IMR-90 (cell line): ENCODE data around the gene MAP3K9. TPM values are rescaled to one million over a fixed set of nuclear protein-coding genes. Genes with fewer than 3 reads are reported as not detected.

Experiments
- ATAC-seq: fragments of 200-7000 bp; cut with Tn5 transposase; 2 replicates; pipeline ENCODE4 v1.9.1; 2020; ENCODE audit warnings: low read depth, mild to moderate bottlenecking, moderate library complexity
- BruUV-seq: library from RNA; stranded (reverse); fragments of 400-500 nt; replicated peaks from 2 replicates; lab custom pipeline; 2021; lab: Mats Ljungman, UMichigan
- CTCF ChIA-PET: fragments of 300-600 bp; formaldehyde crosslinking; extraction: SDS; loops from one replicate; lab custom pipeline; 2021; ENCODE audit warnings: antibody characterized with exemption; lab: Yijun Ruan, JAX
- POLR2A ChIA-PET: fragments of 300-600 bp; sonication (Branson Sonifier 250); formaldehyde crosslinking; loops from one replicate; lab custom pipeline; 2022; ENCODE audit warnings: antibody characterized with exemption; ENCODE audit not compliant: unreplicated experiment; lab: Charles Lee
- DNase-seq: peaks from one replicate; pipeline ENCODE4 v3.0.0; 2013
- H2AFZ ChIP-seq: replicated peaks from 2 replicates; pipeline ENCODE3; 2013; ENCODE audit warnings: low read length, mild to moderate bottlenecking; ENCODE audit not compliant: poor library complexity
- H2AK5ac ChIP-seq: 2 replicates; pipeline ENCODE4 v1.6.1; 2013; ENCODE audit warnings: low read depth, low read length, inconsistent platforms
- H2AK9ac ChIP-seq: replicated peaks from 2 replicates; pipeline ENCODE3; 2013; ENCODE audit warnings: mild to moderate bottlenecking, low read depth, low read length, moderate library complexity; ENCODE audit not compliant: poor library complexity
- H2BK120ac ChIP-seq: 2 replicates; pipeline ENCODE4 v1.6.1; 2013; ENCODE audit warnings: low read depth, low read length, inconsistent platforms
- H2BK15ac ChIP-seq: 3 replicates; pipeline ENCODE4 v1.6.1; 2013; ENCODE audit warnings: low read depth, low read length, inconsistent platforms
- H2BK20ac ChIP-seq: 2 replicates; pipeline ENCODE4 v1.6.1; 2013; ENCODE audit warnings: low read depth, mild to moderate bottlenecking, inconsistent platforms, low read length, moderate library complexity
- H2BK5ac ChIP-seq: 2 replicates; pipeline ENCODE4 v1.6.1; 2013; ENCODE audit warnings: mild to moderate bottlenecking, low read depth, low read length, inconsistent platforms; ENCODE audit not compliant: poor library complexity, severe bottlenecking
- H3K14ac ChIP-seq: replicated peaks from 2 replicates; pipeline ENCODE4 v1.6.1; 2013; ENCODE audit warnings: low read depth, low read length, inconsistent platforms
- H3K18ac ChIP-seq: 2 replicates; pipeline ENCODE4 v1.6.1; 2013; ENCODE audit warnings: low read depth, low read length, control low read depth
- H3K23ac ChIP-seq: 2 replicates; pipeline ENCODE4 v1.6.1; 2013; ENCODE audit warnings: low read depth, low read length, inconsistent platforms
- H3K27ac ChIP-seq: 2 replicates; pipeline ENCODE4 v1.5.1; 2013; ENCODE audit warnings: mild to moderate bottlenecking, control low read depth, low read length; ENCODE audit not compliant: insufficient read depth
- H3K27me3 ChIP-seq: 2 replicates; pipeline ENCODE4 v1.6.1; 2013; ENCODE audit warnings: low read length; ENCODE audit not compliant: control insufficient read depth, insufficient read depth
- H3K36me3 ChIP-seq: 2 replicates; pipeline ENCODE4 v1.6.1; 2013; ENCODE audit warnings: low read length, mixed read lengths; ENCODE audit not compliant: control insufficient read depth, insufficient read depth
- H3K4ac ChIP-seq: 2 replicates; pipeline ENCODE4 v1.6.1; 2013; ENCODE audit warnings: low read depth, low read length, inconsistent platforms
- H3K4me1 ChIP-seq: 2 replicates; pipeline ENCODE4 v1.6.1; 2013; ENCODE audit warnings: low read length, mixed read lengths; ENCODE audit not compliant: control insufficient read depth, insufficient read depth
- H3K4me2 ChIP-seq: 2 replicates; pipeline ENCODE4 v1.6.1; 2013; ENCODE audit warnings: low read depth, mild to moderate bottlenecking, control low read depth, low read length, moderate library complexity
- H3K4me3 ChIP-seq: 2 replicates; pipeline ENCODE4 v1.5.1; 2013; ENCODE audit warnings: low read depth, mild to moderate bottlenecking, control low read depth, low read length, moderate library complexity; ENCODE audit not compliant: insufficient read depth
- H3K56ac ChIP-seq: 2 replicates; pipeline ENCODE4 v1.6.1; 2013; ENCODE audit warnings: low read length, inconsistent platforms; ENCODE audit not compliant: insufficient read depth; ENCODE audit errors: extremely low read depth
- H3K79me1 ChIP-seq, 2 experiments: 2 replicates each; pipeline ENCODE4 v1.6.1; 2013; ENCODE audit warnings: low read length in 2 of 2, inconsistent platforms in 1 of 2, low read depth in 1 of 2
- H3K9ac ChIP-seq: 2 replicates; pipeline ENCODE4 v1.6.1; 2013; ENCODE audit warnings: low read depth, low read length, control low read depth
- H3K9me1 ChIP-seq: 2 replicates; pipeline ENCODE4 v1.6.1; 2013; ENCODE audit warnings: low read length, inconsistent platforms; ENCODE audit not compliant: insufficient read depth
- H3K9me3 ChIP-seq: 2 replicates; pipeline ENCODE4 v1.6.1; 2013; ENCODE audit warnings: low read length; ENCODE audit not compliant: control insufficient read depth, insufficient read depth
- H4K20me1 ChIP-seq: 2 replicates; pipeline ENCODE4 v1.6.1; 2013; ENCODE audit warnings: low read length, inconsistent platforms; ENCODE audit not compliant: insufficient read depth
- H4K5ac ChIP-seq: 2 replicates; pipeline ENCODE4 v1.6.1; 2013; ENCODE audit warnings: mild to moderate bottlenecking, low read depth, low read length, control low read depth
- H4K8ac ChIP-seq, 2 experiments: 2 replicates each; pipeline ENCODE4 v1.6.1; 2013; ENCODE audit warnings: low read depth in 2 of 2, low read length in 2 of 2, control low read depth in 1 of 2, inconsistent platforms in 1 of 2
- H4K91ac ChIP-seq: 2 replicates; pipeline ENCODE4 v1.6.1; 2013; ENCODE audit warnings: low read depth, low read length, inconsistent platforms; ENCODE audit not compliant: insufficient read depth
- BHLHE40 ChIP-seq: fragments of 150-350 bp; IDR thresholded peaks from 2 replicates; pipeline ENCODE4 v1.6.1; 2016; ENCODE audit warnings: mild to moderate bottlenecking, low read depth, low read length
- CEBPB ChIP-seq: IDR thresholded peaks from 2 replicates; pipeline ENCODE4 v1.6.1; 2012; ENCODE audit warnings: low read depth, low read length, improper control_type of control experiment
- CHD1 ChIP-seq: IDR thresholded peaks from 2 replicates; pipeline ENCODE4 v1.6.1; 2012; ENCODE audit warnings: low read depth, low read length, improper control_type of control experiment
- CTCF ChIP-seq: conservative IDR thresholded peaks from 2 replicates; pipeline ENCODE4 v1.5.1; 2012; ENCODE audit warnings: mild to moderate bottlenecking, low read depth, low read length, improper control_type of control experiment
- ELK1 ChIP-seq: fragments of 150-350 bp; IDR thresholded peaks from 2 replicates; pipeline ENCODE4 v1.6.1; 2016; ENCODE audit warnings: low read depth, mild to moderate bottlenecking, low read length, moderate library complexity, borderline replicate concordance
- FOS ChIP-seq: fragments of 150-350 bp; IDR thresholded peaks from 2 replicates; pipeline ENCODE4 v1.6.1; 2016; ENCODE audit warnings: low read depth, low read length
- MAFK ChIP-seq: IDR thresholded peaks from 2 replicates; pipeline ENCODE4 v1.6.1; 2012; ENCODE audit warnings: low read depth, low read length, improper control_type of control experiment
- MAZ ChIP-seq: IDR thresholded peaks from 2 replicates; pipeline ENCODE4 v1.6.1; 2012; ENCODE audit warnings: low read depth, mild to moderate bottlenecking, low read length, improper control_type of control experiment, moderate library complexity, borderline replicate concordance
- MXI1 ChIP-seq: IDR thresholded peaks from 2 replicates; pipeline ENCODE4 v1.6.1; 2012; ENCODE audit warnings: low read depth, mild to moderate bottlenecking, low read length, moderate library complexity, borderline replicate concordance
- NFE2L2 ChIP-seq: fragments of 150-350 bp; IDR thresholded peaks from 2 replicates; pipeline ENCODE4 v1.6.1; 2016; ENCODE audit warnings: low read depth, mild to moderate bottlenecking, low read length
- POLR2A ChIP-seq: IDR thresholded peaks from 2 replicates; pipeline ENCODE4 v1.6.1; 2012; ENCODE audit warnings: mild to moderate bottlenecking, low read depth, low read length
- RAD21 ChIP-seq: IDR thresholded peaks from 2 replicates; pipeline ENCODE4 v1.6.1; 2012; ENCODE audit warnings: low read length, improper control_type of control experiment
- RCOR1 ChIP-seq: IDR thresholded peaks from 2 replicates; pipeline ENCODE4 v1.6.1; 2012; ENCODE audit warnings: mild to moderate bottlenecking, low read length, improper control_type of control experiment; ENCODE audit not compliant: insufficient replicate concordance
- RFX5 ChIP-seq: IDR thresholded peaks from 2 replicates; pipeline ENCODE4 v1.8.0; 2012; ENCODE audit warnings: low read depth, mild to moderate bottlenecking, low read length, moderate library complexity
- WGBS, 2 experiments: methylation state at CpG; one replicate each; pipeline versions ENCODE4 v1.1.5 to v1.1.7; 2013; ENCODE audit warnings: missing lambda C conversion rate in 2 of 2; ENCODE audit not compliant: insufficient read length in 1 of 2; ENCODE audit errors: extremely low coverage in 2 of 2; 5-methylcytosine and 5-hydroxymethylcytosine counted together
- dilution Hi-C: fragments of 300-500 bp; cut with HindIII; formaldehyde crosslinking; loops from one replicate; pipeline ENCODE4 v1.14.3; 2018; ENCODE audit warnings: low sequenced_read_pairs; ENCODE audit not compliant: unreplicated experiment
- in situ Hi-C: fragments of 300-500 bp; cut with MboI; formaldehyde crosslinking; loops from 3 replicates; pipeline ENCODE4 v1.14.3; 2019; ENCODE audit warnings: low sequenced_read_pairs, inconsistent platforms, mixed read lengths
- intact Hi-C: fragments of 100-400 bp; cut with micrococcal nuclease; formaldehyde crosslinking; loops from 2 replicates; pipeline ENCODE4 v1.10.0; 2022
- polyA plus RNA-seq, 3 experiments: library from polyadenylated mRNA; depleted of rRNA; stranded (reverse); fragments of >200 nt; gene quantifications; 2 replicates each; pipeline ENCODE4 v1.2.3, GENCODE V29; 2012; ENCODE audit warnings: low replicate concordance in 1 of 3
- total RNA-seq: library from RNA; depleted of rRNA; stranded (reverse); fragments of >200 nt; gene quantifications from 2 replicates; pipeline ENCODE4 v1.2.3, GENCODE V29; 2012

The MAP3K9 gene
- total and polyA plus RNA-seq, 2 of the 4 experiments (the other 2 are of a cell fraction), result 0.17 to 0.18 TPM

DNA sequence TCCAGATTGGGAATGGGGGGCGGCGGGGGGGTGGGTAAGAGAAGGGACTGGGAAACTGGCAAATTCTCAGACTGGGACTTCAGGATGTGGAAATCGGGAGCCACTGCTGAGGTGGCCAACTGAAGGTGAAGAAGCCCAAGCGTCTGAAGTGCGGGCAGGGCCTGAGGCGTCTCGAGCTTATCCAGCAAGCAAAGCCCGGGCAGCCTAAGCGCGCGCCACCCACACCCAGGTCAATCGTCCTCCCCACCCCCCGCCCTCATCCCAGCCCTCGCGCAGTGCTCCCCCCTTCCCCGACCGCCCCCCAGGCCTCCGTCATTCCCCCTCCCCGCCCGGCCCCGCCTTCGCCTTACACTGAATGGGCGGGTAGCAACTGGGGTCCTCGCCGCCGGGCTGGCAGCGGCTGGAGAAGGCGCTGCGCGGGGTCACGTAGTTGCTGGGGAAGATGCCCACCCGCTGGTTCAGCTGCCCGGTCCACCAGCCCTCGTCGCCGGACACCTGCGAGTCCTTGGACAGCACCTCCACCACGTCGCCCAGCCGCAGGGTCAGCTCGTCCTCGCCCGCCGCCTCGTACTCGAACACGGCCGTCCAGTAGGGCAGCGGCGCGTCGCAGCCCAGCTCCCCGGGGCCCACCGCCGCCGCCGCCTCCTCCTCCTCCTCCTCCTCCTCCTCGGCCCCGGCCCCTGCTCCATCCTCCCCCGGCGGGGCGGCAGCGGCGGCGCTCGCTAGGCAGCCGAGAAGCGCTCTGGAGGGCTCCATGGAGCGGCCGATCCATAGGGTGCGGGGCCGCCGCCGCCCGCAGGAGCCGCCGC, 693 bp downstream of the MAP3K9 start:
- Histone ChIP-seq H3K4me3 (peak overlapping the region; percentile 47), H2BK5ac (no peak overlapping the region), H4K5ac (no peak overlapping the region), H3K9me3 (no peaks in the 10 kb centered on the region), H3K56ac (no peak overlapping the region), H3K79me1 (no peaks in the 10 kb centered on the region), H3K4me2 (peak overlapping the region; percentile 76), H2AK5ac (no peak overlapping the region), H2AFZ (peak overlapping the region; percentile 94), H4K20me1 (no peaks in the 10 kb centered on the region; the same call in 1 of the 2 replicates), H3K18ac (no peak overlapping the region), H3K27ac (no peak overlapping the region), H3K23ac (no peak overlapping the region), H4K91ac (no peak overlapping the region), H3K14ac (no peak overlapping the region), H2BK20ac (no peak overlapping the region), H2BK15ac (no peak overlapping the region), H3K4ac (no peak overlapping the region), H2BK120ac (no peak overlapping the region), H3K9me1 (peaks cover 6% of the 10 kb centered on the region; the same call in 1 of the 2 replicates), H4K8ac (no peak overlapping the region), H3K36me3 (no peaks in the 10 kb centered on the region), H2AK9ac (no peak overlapping the region), H3K4me1 (no peaks in the 10 kb centered on the region), H3K27me3 (peaks cover 28% of the 10 kb centered on the region), H3K9ac (no peak overlapping the region)
- CTCF ChIA-PET, result interaction anchor here (0.6 kb wide), 2 partner anchors 80 to 92 kb away, joined by 3 to 4 read pairs; no protein-coding TSS in a partner anchor
- DNase-seq (no peak), ATAC-seq (peak; percentile 48)
- TF ChIP-seq POLR2A, result no peak
- TF ChIP-seq MAZ, result no peak
- TF ChIP-seq CHD1, result no peak
- no peak for TF ChIP-seq CEBPB
- TF ChIP-seq MXI1, result no peak
- no peak for TF ChIP-seq ELK1
- TF ChIP-seq RFX5, result no peak
- no peak for TF ChIP-seq FOS
- no peak for TF ChIP-seq NFE2L2
- no peak for TF ChIP-seq CTCF
- TF ChIP-seq BHLHE40, result no peak
- TF ChIP-seq RAD21, result no peak
- no peak for TF ChIP-seq RCOR1
- no peak for TF ChIP-seq MAFK
- in situ Hi-C loops, result no loop called here
- 1% methylated on average over 21 of the region's 77 CpGs; no CpG with 5 or more reads in 1 of the 2 experiments for WGBS, 2 experiments
- dilution Hi-C loops, result no loop called here
- BruUV-seq, result no TSS peak
- POLR2A ChIA-PET, result interaction anchor here (0.5 to 0.6 kb wide), 2 partner anchors 37 to 818 kb away, joined by 3 to 8 read pairs; no protein-coding TSS in a partner anchor
- intact Hi-C loops, result no loop called here
